ES-I3 (cell line): Measurements from ENCODE around the gene ZNF577.

Source experiments
- H3K36me3 ChIP-seq: 2 replicates; pipeline ENCODE4 v1.6.1; 2013; ENCODE audit warnings: mild to moderate bottlenecking, low read length, control low read depth, moderate library complexity; ENCODE audit not compliant: insufficient read depth
- H3K4me1 ChIP-seq: 2 replicates; pipeline ENCODE4 v1.6.1; 2013; ENCODE audit warnings: mild to moderate bottlenecking, control low read depth, low read length; ENCODE audit not compliant: insufficient read depth
- H3K9ac ChIP-seq: 2 replicates; pipeline ENCODE4 v1.6.1; 2013; ENCODE audit warnings: low read depth, mild to moderate bottlenecking, low read length, moderate library complexity
- H3K9me3 ChIP-seq: 2 replicates; pipeline ENCODE4 v1.6.1; 2013; ENCODE audit warnings: mild to moderate bottlenecking, low read length, moderate library complexity; ENCODE audit not compliant: control insufficient read depth, insufficient read depth

ZNF577 gene

DNA sequence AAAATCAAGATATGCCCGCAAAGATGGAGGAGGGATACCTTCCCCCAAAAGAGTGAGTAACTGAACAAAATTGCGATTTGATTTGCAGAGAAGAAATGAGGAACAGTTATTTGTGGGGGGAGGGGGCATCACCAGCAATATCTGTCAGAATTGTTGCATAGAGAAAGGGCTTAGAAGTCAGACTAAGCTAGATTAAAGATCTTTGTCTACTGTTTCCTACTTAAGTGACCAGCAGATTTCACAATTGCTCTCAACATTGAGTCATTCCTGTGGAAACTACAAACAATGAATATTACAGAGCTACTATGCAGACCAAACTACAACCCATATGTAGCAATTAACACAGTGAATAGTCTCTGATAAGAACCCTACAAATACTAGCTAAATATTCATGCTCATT, 65.4 kb downstream of the ZNF577 start:
- H3K4me1 ChIP-seq, result no peaks in the 10 kb centered on the region
- H3K9ac ChIP-seq, result no peak overlapping the region
- H3K9me3 ChIP-seq, result 0 out of 2 replicates have a peak, but pooled peaks cover 2% of the 10 kb centered on the region
- no peaks in the 10 kb centered on the region for H3K36me3 ChIP-seq

DNA sequence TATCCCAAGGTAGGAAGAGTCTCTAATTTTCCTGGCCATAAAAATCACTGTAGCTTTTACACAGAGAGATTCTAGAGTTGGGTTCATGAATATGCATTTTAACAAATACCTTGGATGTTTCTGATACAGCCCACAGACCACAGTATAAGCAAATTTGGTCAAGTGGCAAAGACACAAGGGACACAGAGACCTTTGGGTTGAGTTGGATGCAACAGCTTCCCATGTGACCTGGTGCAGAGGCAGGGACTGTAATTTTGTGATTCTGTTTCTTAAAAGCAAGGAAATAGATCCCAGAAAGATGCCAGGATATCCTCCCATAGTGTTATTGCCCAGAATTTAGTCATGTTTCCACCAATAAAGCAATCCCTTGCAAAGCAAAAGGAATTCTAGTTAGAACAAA, 65.8 kb downstream of the ZNF577 start:
- H3K9me3 ChIP-seq, result 0 out of 2 replicates have a peak, but pooled peaks cover 2% of the 10 kb centered on the region

DNA sequence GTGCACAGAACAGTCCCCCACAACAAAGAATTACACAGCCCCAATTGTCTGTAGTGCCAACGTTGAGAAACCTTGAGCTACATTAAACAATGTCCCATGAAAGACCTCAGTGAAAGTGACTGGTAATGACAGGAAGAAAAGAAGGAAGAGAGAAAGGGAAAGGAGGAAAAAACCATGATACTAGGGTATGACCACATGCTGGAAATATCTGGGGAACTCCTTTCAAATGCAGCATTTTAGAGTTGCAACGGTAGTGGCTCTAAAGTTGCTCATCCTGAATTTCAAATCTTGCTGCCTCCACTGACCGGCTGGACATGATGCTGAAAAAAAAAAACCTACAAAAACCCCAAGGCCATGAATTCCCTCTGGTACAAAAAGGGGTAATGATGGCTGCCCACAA, 66.3 kb downstream of the ZNF577 start:
- H3K9ac ChIP-seq, result no peak overlapping the region
- no peaks in the 10 kb centered on the region for H3K4me1 ChIP-seq
- H3K9me3 ChIP-seq, result 0 out of 2 replicates have a peak, but pooled peaks cover 2% of the 10 kb centered on the region
- H3K36me3 ChIP-seq, result no peaks in the 10 kb centered on the region

More for the DNA sequence above, 65.8 kb downstream of the ZNF577 start:
- no peak overlapping the region for H3K9ac ChIP-seq
- no peaks in the 10 kb centered on the region for H3K36me3 ChIP-seq
- no peaks in the 10 kb centered on the region for H3K4me1 ChIP-seq
